Measurements from ENCODE around the gene EFCC1. TPM values are rescaled to one million over a fixed set of nuclear protein-coding genes. Genes with fewer than 3 reads are reported as not detected.

EFCC1 gene
- total and polyA plus RNA-seq, 2 of the 8 experiments (the other 6 are each of a cell fraction or from before 2014, with no cell fraction given), result 0.14 to 0.37 TPM

DNA sequence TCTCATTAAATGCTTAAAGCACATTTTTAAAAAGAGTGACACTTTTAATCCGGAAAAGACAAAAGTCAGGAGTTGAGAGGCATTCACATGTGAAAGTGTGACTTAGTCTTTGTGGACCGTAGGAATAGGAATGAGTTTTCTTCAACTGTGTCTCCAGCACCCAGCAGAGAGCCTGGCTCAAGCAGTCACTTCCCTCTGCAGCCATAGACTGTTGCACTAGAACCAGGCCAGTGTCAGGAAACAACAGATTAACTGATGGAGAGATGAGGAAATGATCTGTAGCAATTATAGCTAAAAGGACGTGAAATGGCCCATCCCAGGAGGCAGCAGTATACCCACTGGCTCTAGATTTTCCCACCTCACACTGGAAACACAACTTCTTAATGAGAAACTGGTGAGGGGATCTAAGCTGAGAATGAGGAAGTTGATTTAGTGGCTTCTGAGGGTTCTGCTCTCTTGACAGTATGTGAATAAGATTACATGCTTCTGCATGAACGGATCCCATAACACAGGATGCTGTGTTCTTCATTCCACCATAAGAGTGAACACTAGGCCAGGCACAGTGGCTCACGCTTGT lies 27.0 kb upstream of the EFCC1 start:
- H3K79me2 ChIP-seq (ENCODE audit: control insufficient read depth in 1 of 2, insufficient read depth in 2 of 2, low read length in 2 of 2), result no peaks in the 10 kb centered on the region
- no peaks in the 10 kb centered on the region for H3K79me1 ChIP-seq (ENCODE audit: low read depth, low read length)
- H2AK5ac ChIP-seq (ENCODE audit: low read depth, low read length), result no peak overlapping the region
- no peak overlapping the region for H2BK15ac ChIP-seq (ENCODE audit: low read length)
- H3K4ac ChIP-seq (replicated peaks; ENCODE audit: insufficient read length, low read depth, low read length), result no peak overlapping the region
- DNase-seq (ENCODE audit: low read depth in 1 of 2, low spot score in 2 of 2), result no peak
- H3K9ac ChIP-seq (replicated peaks in 1 of 4; ENCODE audit: extremely low read depth in 1 of 4, low read depth in 3 of 4, low read length in 3 of 4), result no peak overlapping the region
- H2BK120ac ChIP-seq (replicated peaks; ENCODE audit: low read depth, low read length), result no peak overlapping the region
- no peak overlapping the region for H3K18ac ChIP-seq (ENCODE audit: extremely low read depth, low read length)
- no peaks in the 10 kb centered on the region for H3K36me3 ChIP-seq (ENCODE audit: control insufficient read depth in 2 of 4, insufficient read depth in 4 of 4, low read length in 3 of 4)
- H3K56ac ChIP-seq (replicated peaks; ENCODE audit: insufficient read length, low read depth, low read length), result no peak overlapping the region
- H2BK12ac ChIP-seq (ENCODE audit: low read depth, low read length), result no peak overlapping the region
- ChIA-PET POLR2A (ENCODE audit: partially characterized antibody) (no interaction called here), CTCF (ENCODE audit: partially characterized antibody) (interaction anchor here (0.7 to 1.6 kb wide), 4 partner anchors 15 to 66 kb away, joined by 3 to 4 read pairs (median 3); no protein-coding TSS in a partner anchor)
- no peak overlapping the region for H3K27ac ChIP-seq (ENCODE audit: low read depth, low read length)
- H4K20me1 ChIP-seq (replicated peaks in 1 of 2; ENCODE audit: control insufficient read depth in 1 of 2, insufficient read depth in 2 of 2, low read length in 2 of 2), result peaks cover 0 to 2% of the 10 kb centered on the region in 2 experiments
- no peak overlapping the region for H2BK5ac ChIP-seq (ENCODE audit: low read depth, low read length)
- no peak overlapping the region for H3K23ac ChIP-seq (ENCODE audit: insufficient read length)
- no peak overlapping the region for H4K8ac ChIP-seq (ENCODE audit: extremely low read depth, insufficient read depth, low read length)
- no peak overlapping the region for H4K91ac ChIP-seq (replicated peaks; ENCODE audit: insufficient read length, low read length)
- peaks cover 4% of the 10 kb centered on the region; the same call in 1 of the 2 replicates for H3K23me2 ChIP-seq (ENCODE audit: low read depth, low read length)
- no peaks in the 10 kb centered on the region for H3K27me3 ChIP-seq (replicated peaks in 1 of 4; ENCODE audit: control insufficient read depth in 3 of 4, extremely low read depth in 1 of 4, insufficient read depth in 3 of 4, low read length in 3 of 4)
- H3K4me2 ChIP-seq (ENCODE audit: insufficient read depth in 1 of 2, low read depth in 2 of 2, low read length in 2 of 2), result no peak overlapping the region
- H2BK20ac ChIP-seq (ENCODE audit: low read length), result no peak overlapping the region
- FAIRE-seq, result no peak
- no peak overlapping the region for H4K5ac ChIP-seq (ENCODE audit: insufficient read length, low read depth, low read length)
- H3K14ac ChIP-seq (ENCODE audit: insufficient read length), result no peak overlapping the region
- no peak overlapping the region for H3K4me3 ChIP-seq (ENCODE audit: extremely low read depth in 1 of 4, insufficient read depth in 2 of 4, low read depth in 3 of 4, low read length in 4 of 4)
- no peaks in the 10 kb centered on the region for H3K4me1 ChIP-seq (replicated peaks in 1 of 4; ENCODE audit: control insufficient read depth in 3 of 4, insufficient read depth in 4 of 4, low read length in 3 of 4)
- H3K9me3 ChIP-seq (ENCODE audit: insufficient read depth in 2 of 2, low read depth in 1 of 2, low read length in 1 of 2), result no peaks in the 10 kb centered on the region
- 93% methylated on average over 5 of the region's 5 CpGs; no CpG with 5 or more reads in 1 of the 2 experiments for WGBS, 2 experiments (ENCODE audit: extremely low coverage in 1 of 2, insufficient coverage in 1 of 2, insufficient read length in 1 of 2, insufficient replicate concordance in 2 of 2, low coverage in 1 of 2, low lambda C conversion rate in 2 of 2, missing lambda C conversion rate in 1 of 2)
- no peak overlapping the region for H2AFZ ChIP-seq (ENCODE audit: low read length)
- TF ChIP-seq SP2 (IDR thresholded peaks at IDR 0.05; ENCODE audit: low read length) (no peak), GTF2F1 (IDR thresholded peaks at IDR 0.05; ENCODE audit: borderline replicate concordance, low read depth, low read length) (no peak), SIN3A (conservative IDR thresholded peaks at IDR 0.05 in 1 of 2, IDR thresholded peaks at IDR 0.05 in 1 of 2; ENCODE audit: low read depth in 1 of 2, low read length in 2 of 2) (no peak), CBX5 (IDR thresholded peaks at IDR 0.05; ENCODE audit: low read depth, low read length) (no peak), SUZ12 (IDR thresholded peaks at IDR 0.05; ENCODE audit: low read length) (no peak), TAF7 (optimal IDR thresholded peaks at IDR 0.05; ENCODE audit: borderline replicate concordance, low read depth, low read length) (no peak), ASH2L (IDR thresholded peaks at IDR 0.05; ENCODE audit: low read length) (no peak), NANOG (IDR thresholded peaks at IDR 0.05; ENCODE audit: insufficient read depth, low read depth, low read length, poor library complexity, severe bottlenecking) (no peak), POU5F1 (IDR thresholded peaks at IDR 0.05; ENCODE audit: low read depth, low read length) (no peak), YY1 (IDR thresholded peaks at IDR 0.05; ENCODE audit: low read depth, low read length) (no peak)
- TF ChIP-seq, protein P1, sequence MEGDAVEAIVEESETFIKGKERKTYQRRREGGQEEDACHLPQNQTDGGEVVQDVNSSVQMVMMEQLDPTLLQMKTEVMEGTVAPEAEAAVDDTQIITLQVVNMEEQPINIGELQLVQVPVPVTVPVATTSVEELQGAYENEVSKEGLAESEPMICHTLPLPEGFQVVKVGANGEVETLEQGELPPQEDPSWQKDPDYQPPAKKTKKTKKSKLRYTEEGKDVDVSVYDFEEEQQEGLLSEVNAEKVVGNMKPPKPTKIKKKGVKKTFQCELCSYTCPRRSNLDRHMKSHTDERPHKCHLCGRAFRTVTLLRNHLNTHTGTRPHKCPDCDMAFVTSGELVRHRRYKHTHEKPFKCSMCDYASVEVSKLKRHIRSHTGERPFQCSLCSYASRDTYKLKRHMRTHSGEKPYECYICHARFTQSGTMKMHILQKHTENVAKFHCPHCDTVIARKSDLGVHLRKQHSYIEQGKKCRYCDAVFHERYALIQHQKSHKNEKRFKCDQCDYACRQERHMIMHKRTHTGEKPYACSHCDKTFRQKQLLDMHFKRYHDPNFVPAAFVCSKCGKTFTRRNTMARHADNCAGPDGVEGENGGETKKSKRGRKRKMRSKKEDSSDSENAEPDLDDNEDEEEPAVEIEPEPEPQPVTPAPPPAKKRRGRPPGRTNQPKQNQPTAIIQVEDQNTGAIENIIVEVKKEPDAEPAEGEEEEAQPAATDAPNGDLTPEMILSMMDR (IDR thresholded peaks at IDR 0.05; ENCODE audit: control extremely low read depth in 1 of 3, insufficient read depth in 1 of 3, low read depth in 1 of 3, low read length in 3 of 3), result no peak
